ENCODE data around the gene PDSS2.

DNA sequence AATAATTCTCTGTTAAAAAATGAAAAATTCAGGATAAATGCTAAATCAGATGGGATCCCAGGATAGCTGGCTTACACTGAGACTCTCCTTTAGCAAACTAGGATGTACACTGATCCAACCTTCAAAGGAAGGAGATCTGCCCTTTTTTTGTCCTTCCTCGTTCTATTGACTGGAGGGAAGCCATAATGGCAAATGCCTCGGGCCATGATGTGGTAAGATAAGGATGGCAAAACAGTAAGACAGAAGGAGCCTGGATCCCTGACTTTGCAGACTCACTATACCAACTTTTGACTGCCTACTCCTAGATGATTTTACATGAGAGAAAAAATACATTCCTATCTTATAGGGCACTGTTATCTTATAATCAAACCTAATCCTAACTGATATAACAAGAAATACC, 187.1 kb downstream of the PDSS2 start:
- TF ChIP-seq, protein P1, sequence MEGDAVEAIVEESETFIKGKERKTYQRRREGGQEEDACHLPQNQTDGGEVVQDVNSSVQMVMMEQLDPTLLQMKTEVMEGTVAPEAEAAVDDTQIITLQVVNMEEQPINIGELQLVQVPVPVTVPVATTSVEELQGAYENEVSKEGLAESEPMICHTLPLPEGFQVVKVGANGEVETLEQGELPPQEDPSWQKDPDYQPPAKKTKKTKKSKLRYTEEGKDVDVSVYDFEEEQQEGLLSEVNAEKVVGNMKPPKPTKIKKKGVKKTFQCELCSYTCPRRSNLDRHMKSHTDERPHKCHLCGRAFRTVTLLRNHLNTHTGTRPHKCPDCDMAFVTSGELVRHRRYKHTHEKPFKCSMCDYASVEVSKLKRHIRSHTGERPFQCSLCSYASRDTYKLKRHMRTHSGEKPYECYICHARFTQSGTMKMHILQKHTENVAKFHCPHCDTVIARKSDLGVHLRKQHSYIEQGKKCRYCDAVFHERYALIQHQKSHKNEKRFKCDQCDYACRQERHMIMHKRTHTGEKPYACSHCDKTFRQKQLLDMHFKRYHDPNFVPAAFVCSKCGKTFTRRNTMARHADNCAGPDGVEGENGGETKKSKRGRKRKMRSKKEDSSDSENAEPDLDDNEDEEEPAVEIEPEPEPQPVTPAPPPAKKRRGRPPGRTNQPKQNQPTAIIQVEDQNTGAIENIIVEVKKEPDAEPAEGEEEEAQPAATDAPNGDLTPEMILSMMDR (IDR thresholded peaks at IDR 0.05 in 2 of 3, conservative IDR thresholded peaks at IDR 0.05 in 1 of 3; ENCODE audit: insufficient read depth in 2 of 3, low read depth in 1 of 3, low read length in 3 of 3): no peak
- no peak for TF ChIP-seq NELFE (IDR thresholded peaks at IDR 0.05; ENCODE audit: insufficient read depth, insufficient read length)
- TF ChIP-seq CREB1 (IDR thresholded peaks at IDR 0.05): no peak
- TF ChIP-seq CREB1 (CRISPR knock-in tag; IDR thresholded peaks at IDR 0.05): no peak
- TF ChIP-seq RBM39 (optimal IDR thresholded peaks at IDR 0.05; ENCODE audit: low read depth, low read length): no peak
- TF ChIP-seq TBL1XR1 (IDR thresholded peaks at IDR 0.05; ENCODE audit: low read length in 2 of 2): no peak
- TF ChIP-seq, protein P2, sequence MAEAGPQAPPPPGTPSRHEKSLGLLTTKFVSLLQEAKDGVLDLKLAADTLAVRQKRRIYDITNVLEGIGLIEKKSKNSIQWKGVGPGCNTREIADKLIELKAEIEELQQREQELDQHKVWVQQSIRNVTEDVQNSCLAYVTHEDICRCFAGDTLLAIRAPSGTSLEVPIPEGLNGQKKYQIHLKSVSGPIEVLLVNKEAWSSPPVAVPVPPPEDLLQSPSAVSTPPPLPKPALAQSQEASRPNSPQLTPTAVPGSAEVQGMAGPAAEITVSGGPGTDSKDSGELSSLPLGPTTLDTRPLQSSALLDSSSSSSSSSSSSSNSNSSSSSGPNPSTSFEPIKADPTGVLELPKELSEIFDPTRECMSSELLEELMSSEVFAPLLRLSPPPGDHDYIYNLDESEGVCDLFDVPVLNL (CRISPR knock-in tag; IDR thresholded peaks at IDR 0.05; ENCODE audit: low read depth): no peak
- no peak for TF ChIP-seq MYC (IDR thresholded peaks at IDR 0.05; ENCODE audit: low read depth, low read length)
- TF ChIP-seq MYC (CRISPR knock-in tag; IDR thresholded peaks at IDR 0.05; ENCODE audit: borderline replicate concordance, low read depth): no peak
- TF ChIP-seq, protein P3, sequence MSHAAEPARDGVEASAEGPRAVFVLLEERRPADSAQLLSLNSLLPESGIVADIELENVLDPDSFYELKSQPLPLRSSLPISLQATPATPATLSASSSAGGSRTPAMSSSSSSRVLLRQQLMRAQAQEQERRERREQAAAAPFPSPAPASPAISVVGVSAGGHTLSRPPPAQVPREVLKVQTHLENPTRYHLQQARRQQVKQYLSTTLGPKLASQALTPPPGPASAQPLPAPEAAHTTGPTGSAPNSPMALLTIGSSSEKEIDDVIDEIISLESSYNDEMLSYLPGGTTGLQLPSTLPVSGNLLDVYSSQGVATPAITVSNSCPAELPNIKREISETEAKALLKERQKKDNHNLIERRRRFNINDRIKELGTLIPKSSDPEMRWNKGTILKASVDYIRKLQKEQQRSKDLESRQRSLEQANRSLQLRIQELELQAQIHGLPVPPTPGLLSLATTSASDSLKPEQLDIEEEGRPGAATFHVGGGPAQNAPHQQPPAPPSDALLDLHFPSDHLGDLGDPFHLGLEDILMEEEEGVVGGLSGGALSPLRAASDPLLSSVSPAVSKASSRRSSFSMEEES (CRISPR knock-in tag; IDR thresholded peaks at IDR 0.05): no peak
- no peak for TF ChIP-seq POLR2AphosphoS5 (IDR thresholded peaks at IDR 0.05; ENCODE audit: control insufficient read depth, insufficient read depth, low read depth, low read length)
- TF ChIP-seq POLR2A (conservative IDR thresholded peaks at IDR 0.05): no peak
